GM19395 (cell line): ENCODE measurements around the gene NTRK3.
A peak's percentile ranks its signal among the peaks of the same experiment; 100 is the strongest.

Experiments used
- ATAC-seq: cut with Tn5 transposase; IDR thresholded peaks from one replicate; pipeline ENCODE4 v1.9.1; 2021; ENCODE audit warnings: mild to moderate bottlenecking, moderate library complexity; ENCODE audit not compliant: unreplicated experiment

Gene NTRK3

GRCh38 chr15:88256279-88257230, at the start of gene NTRK3:
Gene NTRK3, minus strand, starts transcription at chr15:88256739. Its CDS starts 586 bp downstream, at chr15:88256153.
- ATAC-seq = no peak

- ATAC-seq = no peak
Measured at GRCh38 chr15:88303395-88303794, 46.9 kb upstream of the NTRK3 start.

GRCh38 chr15:88302373-88302772, 45.8 kb upstream of the NTRK3 start:
- no peak for ATAC-seq

- no peak for ATAC-seq
Measured at GRCh38 chr15:88301311-88301710, 44.8 kb upstream of the NTRK3 start.

GRCh38 chr15:88300861-88301260, 44.3 kb upstream of the NTRK3 start:
- ATAC-seq = no peak

GRCh38 chr15:88300089-88300488, 43.5 kb upstream of the NTRK3 start:
- ATAC-seq = no peak

- no peak for ATAC-seq
Measured at GRCh38 chr15:88299497-88299896, 43.0 kb upstream of the NTRK3 start.

- ATAC-seq = no peak
Measured at GRCh38 chr15:88288661-88289060, 32.1 kb upstream of the NTRK3 start.

GRCh38 chr15:88288206-88288605, 31.7 kb upstream of the NTRK3 start:
- no peak for ATAC-seq

GRCh38 chr15:88284318-88284998, 27.9 kb upstream of the NTRK3 start:
- ATAC-seq = no peak

GRCh38 chr15:88282614-88283013, 26.1 kb upstream of the NTRK3 start:
- ATAC-seq = no peak

GRCh38 chr15:88276821-88277410, 20.4 kb upstream of the NTRK3 start:
- no peak for ATAC-seq

- no peak for ATAC-seq
Measured at GRCh38 chr15:88275804-88276203, 19.3 kb upstream of the NTRK3 start.

GRCh38 chr15:88274553-88275460, 18.3 kb upstream of the NTRK3 start:
- peak; percentile 89 for ATAC-seq

- ATAC-seq = no peak
Measured at GRCh38 chr15:88272421-88272820, 15.9 kb upstream of the NTRK3 start.

GRCh38 chr15:88269356-88270062, 13.0 kb upstream of the NTRK3 start:
- ATAC-seq = no peak

- ATAC-seq = no peak
Measured at GRCh38 chr15:88267720-88268119, 11.2 kb upstream of the NTRK3 start.

GRCh38 chr15:88266170-88266569, 9.6 kb upstream of the NTRK3 start:
- ATAC-seq = no peak

GRCh38 chr15:88264622-88265021, 8.1 kb upstream of the NTRK3 start:
- no peak for ATAC-seq

- no peak for ATAC-seq
Measured at GRCh38 chr15:88262064-88262463, 5.5 kb upstream of the NTRK3 start.
